GM12878 (cell line): ENCODE results near the gene NKAIN2. TPM values are rescaled to one million over a fixed set of nuclear protein-coding genes. Genes with fewer than 3 reads are reported as not detected.

Source experiments
- ATAC-seq: fragments of 200-7000 bp; cut with Tn5 transposase; 3 replicates; pipeline ENCODE4 v1.9.1; 2020; ENCODE audit warnings: mild to moderate bottlenecking, moderate library complexity
- BruUV-seq: library from RNA; stranded (reverse); fragments of 400-500 nt; replicated peaks from 2 replicates; lab custom pipeline; 2021; lab: Mats Ljungman, UMichigan
- CTCF ChIA-PET: fragments of 300-600 bp; sonication (Branson Sonifier 250); formaldehyde crosslinking; extraction: SDS; loops from one replicate; lab custom pipeline; 2021; ENCODE audit warnings: inconsistent platforms; lab: Yijun Ruan, JAX
- POLR2A ChIA-PET: fragments of 350-600 bp; formaldehyde crosslinking; extraction: SDS; loops from one replicate; lab custom pipeline; 2021; ENCODE audit warnings: inconsistent platforms; lab: Charles Lee
- RAD21 ChIA-PET: fragments of 300-600 bp; sonication (Branson Sonifier 250); formaldehyde crosslinking; loops from one replicate; lab custom pipeline; 2023; ENCODE audit warnings: antibody characterized with exemption; ENCODE audit not compliant: unreplicated experiment; lab: Charles Lee
- SMC1A ChIA-PET: fragments of 300-600 bp; sonication (Branson Sonifier 250); formaldehyde crosslinking; loops from one replicate; lab custom pipeline; 2023; ENCODE audit not compliant: unreplicated experiment, uncharacterized antibody; lab: Charles Lee
- DNase-seq: peaks from one replicate; pipeline ENCODE4 v3.0.0-alpha.2; 2011; ENCODE audit warnings: low read depth, low spot score
- FAIRE-seq: peaks from 3 replicates; lab custom pipeline; 2011; peaks lifted over from hg19 to GRCh38; lab: Jason Lieb, UNC
- H2AFZ ChIP-seq: 2 replicates; pipeline ENCODE4 v1.6.0; 2011; ENCODE audit warnings: low read depth, low read length, control low read depth; ENCODE audit not compliant: control insufficient read depth
- H3K27ac ChIP-seq: 2 replicates; pipeline ENCODE4 v1.5.1; 2011; ENCODE audit warnings: control low read depth; ENCODE audit not compliant: control insufficient read depth, insufficient read depth
- H3K27me3 ChIP-seq, 2 experiments: replicated peaks in 1 of 2; 2 replicates each; pipeline versions ENCODE4 v1.6.0 to v1.6.1; 2011; ENCODE audit warnings: low read length in 1 of 2; ENCODE audit not compliant: control insufficient read depth in 2 of 2, insufficient read depth in 2 of 2
- H3K36me3 ChIP-seq, 2 experiments: 2 replicates each; pipeline ENCODE4 v1.5.1; 2011; ENCODE audit warnings: low read length in 1 of 2; ENCODE audit not compliant: control insufficient read depth in 2 of 2, insufficient read depth in 2 of 2
- H3K4me1 ChIP-seq: 2 replicates; pipeline ENCODE4 v1.6.1; 2011; ENCODE audit warnings: mild to moderate bottlenecking, low read length, moderate library complexity, mixed read lengths; ENCODE audit not compliant: control insufficient read depth, insufficient read depth
- H3K4me2 ChIP-seq: 2 replicates; pipeline ENCODE4 v1.6.0; 2011; ENCODE audit warnings: control low read depth; ENCODE audit not compliant: control insufficient read depth, insufficient read depth
- H3K4me3 ChIP-seq: fragments of 200-600 bp; sonication (generic); 2 replicates; pipeline ENCODE4 v1.5.1; 2016
- H3K79me2 ChIP-seq: 2 replicates; pipeline ENCODE4 v1.6.0; 2011; ENCODE audit warnings: low read length; ENCODE audit not compliant: control insufficient read depth, insufficient read depth
- H3K9ac ChIP-seq: 2 replicates; pipeline ENCODE4 v1.8.0; 2011; ENCODE audit warnings: low read length, control low read depth, mixed read lengths; ENCODE audit not compliant: control insufficient read depth, insufficient read depth
- H3K9me3 ChIP-seq: replicated peaks from 3 replicates; pipeline ENCODE4 v1.5.1; 2011; ENCODE audit warnings: mild to moderate bottlenecking, low read length; ENCODE audit not compliant: control insufficient read depth, insufficient read depth
- H4K20me1 ChIP-seq: 2 replicates; pipeline ENCODE4 v1.6.0; 2011; ENCODE audit not compliant: control insufficient read depth, insufficient read depth
- ATF7 ChIP-seq: fragments of 450-650 bp; IDR thresholded peaks from 2 replicates; pipeline ENCODE4 v1.6.1; 2016; ENCODE audit warnings: low read depth, mild to moderate bottlenecking
- CBX3 ChIP-seq: fragments of 200-600 bp; sonication (generic); IDR thresholded peaks from 2 replicates; pipeline ENCODE4 v1.6.1; 2016; ENCODE audit warnings: low read depth, borderline replicate concordance
- IKZF2 ChIP-seq, 2 experiments: fragments of 450-650 bp; IDR thresholded peaks; 2 replicates each; pipeline ENCODE4 v1.6.1; 2017; ENCODE audit warnings: mild to moderate bottlenecking in 2 of 2, moderate library complexity in 2 of 2
- KLF5 ChIP-seq: fragments of 450-650 bp; IDR thresholded peaks from 2 replicates; pipeline ENCODE4 v1.6.1; 2014; ENCODE audit warnings: mild to moderate bottlenecking; ENCODE audit not compliant: partially characterized antibody
- NFIC ChIP-seq: IDR thresholded peaks from 2 replicates; pipeline ENCODE4 v1.6.1; 2012; ENCODE audit warnings: low read depth, mild to moderate bottlenecking, inconsistent platforms, low read length, moderate library complexity
- NKRF ChIP-seq: fragments of 450-650 bp; conservative IDR thresholded peaks from 2 replicates; pipeline ENCODE4 v1.6.1; 2017; ENCODE audit warnings: mild to moderate bottlenecking, moderate library complexity
- NRF1 ChIP-seq: conservative IDR thresholded peaks from 2 replicates; pipeline ENCODE4 v1.6.1; 2011; ENCODE audit warnings: mild to moderate bottlenecking, low read depth, low read length, improper control_type of control experiment
- PAX8 ChIP-seq: fragments of 450-650 bp; IDR thresholded peaks from 2 replicates; pipeline ENCODE4 v1.6.1; 2017; ENCODE audit warnings: mild to moderate bottlenecking, moderate library complexity
- PML ChIP-seq: IDR thresholded peaks from 2 replicates; pipeline ENCODE4 v1.6.1; 2012; ENCODE audit warnings: low read length, inconsistent platforms
- PRDM15 ChIP-seq: fragments of 450-650 bp; formaldehyde crosslinking; IDR thresholded peaks from 2 replicates; pipeline ENCODE4 v1.4.0; 2020; ENCODE audit warnings: mild to moderate bottlenecking, moderate library complexity
- TAF1 ChIP-seq: IDR thresholded peaks from 2 replicates; pipeline ENCODE4 v1.6.1; 2011; ENCODE audit warnings: mild to moderate bottlenecking, low read depth, low read length, borderline replicate concordance
- YBX1 ChIP-seq: fragments of 450-650 bp; IDR thresholded peaks from 2 replicates; pipeline ENCODE4 v1.6.1; 2016; ENCODE audit warnings: antibody characterized with exemption
- ZNF687 ChIP-seq: fragments of 450-650 bp; IDR thresholded peaks from 2 replicates; pipeline ENCODE4 v1.6.1; 2017; ENCODE audit warnings: mild to moderate bottlenecking, moderate library complexity
- WGBS: methylation state at CpG from one replicate; pipeline ENCODE4 v1.1.6; 2016; ENCODE audit warnings: low lambda C conversion rate; ENCODE audit not compliant: insufficient replicate concordance, insufficient coverage; ENCODE audit errors: missing lambda C conversion rate; 5-methylcytosine and 5-hydroxymethylcytosine counted together
- in situ Hi-C: fragments of 300-500 bp; cut with MboI; formaldehyde crosslinking; loops from 9 replicates; pipeline ENCODE4 v1.14.3; 2018; ENCODE audit warnings: mixed read lengths
- intact Hi-C: fragments of 100-400 bp; cut with micrococcal nuclease; formaldehyde crosslinking; loops from one replicate; pipeline ENCODE4 v1.14.2; 2022; ENCODE audit not compliant: unreplicated experiment
- polyA plus RNA-seq, 11 experiments: library from polyadenylated mRNA; depleted of rRNA in 4 of 11; unstranded in 6 of 11; stranded (reverse) in 5 of 11; fragments of >200 nt; fragmentation: Nextera tagmentation in 4 of 11; fragmentation: Illumina TruSeq in 1 of 11; extraction: Ambion mirVana in 4 of 11; extraction: Trizol in 1 of 11; gene quantifications; 1 replicate in 1 of 11; 2 replicates in 10 of 11; pipeline versions ENCODE4 v1.2.1 to v1.2.3, GENCODE V29; 2011 to 2016; ENCODE audit warnings: inconsistent platforms in 2 of 11, missing spikeins in 2 of 11, low read depth in 1 of 11
- total RNA-seq, 4 experiments: library from RNA; depleted of rRNA in 3 of 4; stranded (reverse); fragments of >200 nt in 3 of 4; fragmentation: Illumina TruSeq in 1 of 4; extraction: Trizol in 1 of 4; gene quantifications; 2 replicates each; pipeline versions ENCODE4 v1.2.1 to v1.2.3, GENCODE V29; 2013 to 2021

Gene NKAIN2
- total and polyA plus RNA-seq, 10 of the 15 experiments (the other 5 are each of a cell fraction or from before 2014, with no cell fraction given), result not detected

GRCh38 chr6:123848347-123848746 lies 44.7 kb downstream of the NKAIN2 start:
- H3K4me1 ChIP-seq, result no peaks in the 10 kb centered on the region
- in situ Hi-C loops (no loop called here), intact Hi-C loops (no loop called here)
- no peaks in the 10 kb centered on the region for H3K36me3 ChIP-seq
- H3K4me3 ChIP-seq, result no peak overlapping the region
- H2AFZ ChIP-seq, result no peak overlapping the region
- no peaks in the 10 kb centered on the region for H3K79me2 ChIP-seq
- DNase-seq, result no peak
- POLR2A ChIA-PET, result no interaction called here
- BruUV-seq, result no TSS peak
- H3K27me3 ChIP-seq, result no peaks in the 10 kb centered on the region
- H3K4me2 ChIP-seq, result no peak overlapping the region
- no peaks in the 10 kb centered on the region for H3K9me3 ChIP-seq
- SMC1A ChIA-PET, result no interaction called here
- FAIRE-seq, result no peak
- no peak for ATAC-seq
- no peaks in the 10 kb centered on the region for H4K20me1 ChIP-seq
- 55% methylated on average over 2 of the region's 2 CpGs for WGBS
- H3K9ac ChIP-seq, result no peak overlapping the region
- RAD21 ChIA-PET, result no interaction called here
- no peak overlapping the region for H3K27ac ChIP-seq
- CTCF ChIA-PET, result interaction anchor here (0.6 to 1.7 kb wide), 3 partner anchors 19 to 1159 kb away, joined by 3 to 5 read pairs (median 3); no protein-coding TSS in a partner anchor
- TF ChIP-seq NRF1, result no peak
- no peak for TF ChIP-seq PRDM15 (CRISPR knock-in tag)
- no peak for TF ChIP-seq CBX3
- TF ChIP-seq TAF1, result no peak
- TF ChIP-seq YBX1, result no peak
- no peak for TF ChIP-seq PAX8
- no peak for TF ChIP-seq KLF5
- no peak for TF ChIP-seq PML
- no peak for TF ChIP-seq ATF7
- no peak for TF ChIP-seq IKZF2 (IDR thresholded peaks at IDR 0.05)
- no peak for TF ChIP-seq NFIC
- no peak for TF ChIP-seq ZNF687
- no peak for TF ChIP-seq NKRF
